Measurements from ENCODE around the gene CREB1.

GRCh38 chr2:207600231-207600630, 70.5 kb downstream of the CREB1 start:
- TF ChIP-seq, protein P1, sequence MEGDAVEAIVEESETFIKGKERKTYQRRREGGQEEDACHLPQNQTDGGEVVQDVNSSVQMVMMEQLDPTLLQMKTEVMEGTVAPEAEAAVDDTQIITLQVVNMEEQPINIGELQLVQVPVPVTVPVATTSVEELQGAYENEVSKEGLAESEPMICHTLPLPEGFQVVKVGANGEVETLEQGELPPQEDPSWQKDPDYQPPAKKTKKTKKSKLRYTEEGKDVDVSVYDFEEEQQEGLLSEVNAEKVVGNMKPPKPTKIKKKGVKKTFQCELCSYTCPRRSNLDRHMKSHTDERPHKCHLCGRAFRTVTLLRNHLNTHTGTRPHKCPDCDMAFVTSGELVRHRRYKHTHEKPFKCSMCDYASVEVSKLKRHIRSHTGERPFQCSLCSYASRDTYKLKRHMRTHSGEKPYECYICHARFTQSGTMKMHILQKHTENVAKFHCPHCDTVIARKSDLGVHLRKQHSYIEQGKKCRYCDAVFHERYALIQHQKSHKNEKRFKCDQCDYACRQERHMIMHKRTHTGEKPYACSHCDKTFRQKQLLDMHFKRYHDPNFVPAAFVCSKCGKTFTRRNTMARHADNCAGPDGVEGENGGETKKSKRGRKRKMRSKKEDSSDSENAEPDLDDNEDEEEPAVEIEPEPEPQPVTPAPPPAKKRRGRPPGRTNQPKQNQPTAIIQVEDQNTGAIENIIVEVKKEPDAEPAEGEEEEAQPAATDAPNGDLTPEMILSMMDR (conservative IDR thresholded peaks at IDR 0.05; ENCODE audit: low read depth, low read length), result no peak
- no peak for TF ChIP-seq EZH2 (IDR thresholded peaks at IDR 0.05; ENCODE audit: low read length, unreplicated experiment)

All from PC-3 (cell line).